HG03342 (cell line): Measurements from ENCODE around the gene IL26.
"Not testable (repeated sequence)": the region's sequence is repeated elsewhere in the genome, so short reads cannot be mapped to it uniquely, and the experiment has no call there.

Experiments used
- ATAC-seq: cut with Tn5 transposase; IDR thresholded peaks from one replicate; pipeline ENCODE4 v1.9.1; 2021; ENCODE audit warnings: mild to moderate bottlenecking, moderate library complexity; ENCODE audit not compliant: unreplicated experiment

Gene IL26

GRCh38 chr12:68240975-68241374 is 15.4 kb upstream of the IL26 start:
- ATAC-seq = peak; percentile 97

- no peak for ATAC-seq
Observed at GRCh38 chr12:68240079-68240478, 14.5 kb upstream of the IL26 start.

GRCh38 chr12:68239309-68239982 is 13.8 kb upstream of the IL26 start:
- ATAC-seq = no peak

GRCh38 chr12:68237619-68238018 is 12.0 kb upstream of the IL26 start:
- ATAC-seq = no peak

- ATAC-seq = no peak
Observed at GRCh38 chr12:68237078-68237477, 11.5 kb upstream of the IL26 start.

- peak; percentile 70 for ATAC-seq
Observed at GRCh38 chr12:68236421-68237059, 10.9 kb upstream of the IL26 start.

- ATAC-seq = no peak
Observed at GRCh38 chr12:68235576-68235975, 10.0 kb upstream of the IL26 start.

GRCh38 chr12:68234140-68234539 is 8.5 kb upstream of the IL26 start:
- ATAC-seq = no peak

- no peak for ATAC-seq
Observed at GRCh38 chr12:68233498-68233897, 7.9 kb upstream of the IL26 start.

- no peak for ATAC-seq
Observed at GRCh38 chr12:68231691-68232090, 6.1 kb upstream of the IL26 start.

- no peak for ATAC-seq
Observed at GRCh38 chr12:68231229-68231628, 5.6 kb upstream of the IL26 start.

GRCh38 chr12:68229956-68230355 is 4.3 kb upstream of the IL26 start:
- no peak for ATAC-seq

- ATAC-seq = no peak
Observed at GRCh38 chr12:68227356-68227755, 1.7 kb upstream of the IL26 start.

GRCh38 chr12:68224613-68225285 is 861 bp downstream of the IL26 start:
- ATAC-seq = no peak

GRCh38 chr12:68223067-68223747 is 2.4 kb downstream of the IL26 start:
- ATAC-seq = peak; percentile 94

GRCh38 chr12:68222326-68222725 is 3.3 kb downstream of the IL26 start:
- ATAC-seq = no peak

- ATAC-seq = no peak
Observed at GRCh38 chr12:68221497-68221896, 4.1 kb downstream of the IL26 start.

GRCh38 chr12:68210875-68211274 is 14.7 kb downstream of the IL26 start:
- ATAC-seq = no peak

GRCh38 chr12:68209048-68209728 is 16.4 kb downstream of the IL26 start:
- not testable (repeated sequence) for ATAC-seq

GRCh38 chr12:68207276-68207675 is 18.3 kb downstream of the IL26 start:
- ATAC-seq = no peak

- ATAC-seq = no peak
Observed at GRCh38 chr12:68206446-68206845, 19.2 kb downstream of the IL26 start.
